Trophoblast cell (in vitro differentiated cells and primary cell): ENCODE results near the gene CC2D1B.

Source experiments
- DNase-seq, 2 donors: peaks; one replicate each; pipeline ENCODE4 v3.0.0-alpha.2; 2016
- H2AFZ ChIP-seq: 2 replicates; pipeline ENCODE4 v1.6.1; 2013; ENCODE audit warnings: low read length, moderate library complexity, mild to moderate bottlenecking; ENCODE audit not compliant: insufficient read depth, poor library complexity
- H2AK5ac ChIP-seq: 2 replicates; pipeline ENCODE4 v1.6.1; 2013; ENCODE audit warnings: mild to moderate bottlenecking, low read length
- H2BK120ac ChIP-seq: 2 replicates; pipeline ENCODE4 v1.6.1; 2013; ENCODE audit warnings: low read length, mild to moderate bottlenecking, moderate library complexity; ENCODE audit not compliant: insufficient read depth, poor library complexity
- H2BK12ac ChIP-seq: 2 replicates; pipeline ENCODE4 v1.6.1; 2013; ENCODE audit warnings: mild to moderate bottlenecking, low read length, moderate library complexity
- H2BK5ac ChIP-seq: 2 replicates; pipeline ENCODE4 v1.6.1; 2013; ENCODE audit warnings: low read length, low read depth, moderate library complexity, mild to moderate bottlenecking; ENCODE audit not compliant: poor library complexity
- H3K14ac ChIP-seq: 2 replicates; pipeline ENCODE4 v1.6.1; 2013; ENCODE audit warnings: mild to moderate bottlenecking, low read length
- H3K18ac ChIP-seq: 2 replicates; pipeline ENCODE4 v1.6.1; 2013; ENCODE audit warnings: mild to moderate bottlenecking, low read length
- H3K23ac ChIP-seq: 2 replicates; pipeline ENCODE4 v1.6.1; 2013; ENCODE audit warnings: low read length
- H3K27ac ChIP-seq: 2 replicates; pipeline ENCODE4 v1.5.1; 2013; ENCODE audit warnings: low read depth, mild to moderate bottlenecking, inconsistent platforms, low read length, moderate library complexity
- H3K27me3 ChIP-seq: 2 replicates; pipeline ENCODE4 v1.6.1; 2013; ENCODE audit warnings: inconsistent platforms, mild to moderate bottlenecking, low read length, moderate library complexity; ENCODE audit not compliant: insufficient read depth
- H3K36me3 ChIP-seq, 2 experiments: 1 replicate in 1 of 2; 2 replicates in 1 of 2; pipeline ENCODE4 v1.6.1; 2013; ENCODE audit warnings: low read length in 2 of 2, mild to moderate bottlenecking in 2 of 2, moderate library complexity in 1 of 2; ENCODE audit not compliant: insufficient read depth in 2 of 2, control insufficient read depth in 1 of 2
- H3K4ac ChIP-seq: 2 replicates; pipeline ENCODE4 v1.6.1; 2013; ENCODE audit warnings: low read depth, mild to moderate bottlenecking, low read length, moderate library complexity
- H3K4me1 ChIP-seq, 2 experiments: 1 replicate in 1 of 2; 2 replicates in 1 of 2; pipeline ENCODE4 v1.6.1; 2013; ENCODE audit warnings: low read length in 2 of 2, mild to moderate bottlenecking in 2 of 2, moderate library complexity in 1 of 2; ENCODE audit not compliant: insufficient read depth in 2 of 2, control insufficient read depth in 1 of 2
- H3K4me2 ChIP-seq: 2 replicates; pipeline ENCODE4 v1.6.1; 2013; ENCODE audit warnings: inconsistent platforms, mild to moderate bottlenecking, low read length, moderate library complexity
- H3K4me3 ChIP-seq: 2 replicates; pipeline ENCODE4 v1.5.1; 2013; ENCODE audit warnings: mild to moderate bottlenecking, low read depth, low read length, inconsistent platforms
- H3K79me1 ChIP-seq: one replicate; pipeline ENCODE4 v1.6.1; 2013; ENCODE audit warnings: low read length
- H3K79me2 ChIP-seq: 2 replicates; pipeline ENCODE4 v1.6.1; 2013; ENCODE audit warnings: low read length, mild to moderate bottlenecking; ENCODE audit not compliant: control insufficient read depth, insufficient read depth, poor library complexity
- H3K9ac ChIP-seq: 2 replicates; pipeline ENCODE4 v1.6.1; 2013; ENCODE audit warnings: mild to moderate bottlenecking, low read length
- H3K9me3 ChIP-seq: 2 replicates; pipeline ENCODE4 v1.6.1; 2013; ENCODE audit warnings: low read depth, mild to moderate bottlenecking, control low read depth, inconsistent platforms, low read length; ENCODE audit not compliant: insufficient read depth
- H4K12ac ChIP-seq: 2 replicates; pipeline ENCODE4 v1.6.1; 2013; ENCODE audit warnings: low read depth, mild to moderate bottlenecking, low read length, moderate library complexity
- H4K8ac ChIP-seq: 2 replicates; pipeline ENCODE4 v1.6.1; 2013; ENCODE audit warnings: low read depth, mild to moderate bottlenecking, low read length, moderate library complexity
- H4K91ac ChIP-seq: one replicate; pipeline ENCODE4 v1.6.1; 2013; ENCODE audit warnings: low read depth, mild to moderate bottlenecking, low read length, moderate library complexity
- WGBS: extraction: QIAGEN DNeasy Blood & Tissue Kit; methylation state at CpG from one replicate; pipeline ENCODE4 v1.1.7; 2013; ENCODE audit warnings: missing lambda C conversion rate; ENCODE audit not compliant: insufficient read length, insufficient coverage; ENCODE audit errors: extremely low coverage; 5-methylcytosine and 5-hydroxymethylcytosine counted together

The CC2D1B gene

GRCh38 chr1:52355436-52355835 lies 10.6 kb downstream of the CC2D1B start:
- WGBS: no CpG with 5 or more reads among the region's 8 CpGs
- H3K23ac ChIP-seq: no peak overlapping the region
- H3K4me2 ChIP-seq: no peak overlapping the region
- H3K4me1 ChIP-seq: peaks cover 0 to 4% of the 10 kb centered on the region in 2 experiments
- no peak overlapping the region for H4K91ac ChIP-seq
- H3K9ac ChIP-seq: no peak overlapping the region
- no peak overlapping the region for H4K12ac ChIP-seq
- no peak overlapping the region for H3K4me3 ChIP-seq
- no peak for DNase-seq
- H3K18ac ChIP-seq: no peak overlapping the region
- H3K4ac ChIP-seq: no peak overlapping the region
- H3K27me3 ChIP-seq: no peaks in the 10 kb centered on the region
- no peaks in the 10 kb centered on the region for H3K9me3 ChIP-seq
- H3K36me3 ChIP-seq: peaks cover 73 to 79% of the 10 kb centered on the region in 2 experiments
- no peak overlapping the region for H2BK5ac ChIP-seq
- H3K14ac ChIP-seq: no peak overlapping the region
- peaks cover 2% of the 10 kb centered on the region for H3K79me2 ChIP-seq
- H3K79me1 ChIP-seq: peaks cover 3% of the 10 kb centered on the region
- no peak overlapping the region for H2AK5ac ChIP-seq
- H2BK120ac ChIP-seq: no peak overlapping the region
- no peak overlapping the region for H3K27ac ChIP-seq
- H4K8ac ChIP-seq: no peak overlapping the region
- H2AFZ ChIP-seq: no peak overlapping the region
- H2BK12ac ChIP-seq: no peak overlapping the region

- no peak overlapping the region for H4K12ac ChIP-seq
- no peak for DNase-seq
- H3K27ac ChIP-seq: no peak overlapping the region
- H3K4me2 ChIP-seq: no peak overlapping the region
- peaks cover 46 to 52% of the 10 kb centered on the region in 2 experiments for H3K36me3 ChIP-seq
- peaks cover 0 to 4% of the 10 kb centered on the region in 2 experiments for H3K4me1 ChIP-seq
- H3K9ac ChIP-seq: no peak overlapping the region
- no peak overlapping the region for H4K8ac ChIP-seq
- H3K4ac ChIP-seq: no peak overlapping the region
- peaks cover 3% of the 10 kb centered on the region for H3K79me1 ChIP-seq
- H2AK5ac ChIP-seq: no peak overlapping the region
- WGBS: no CpG with 5 or more reads among the region's 7 CpGs
- H3K27me3 ChIP-seq: no peaks in the 10 kb centered on the region
- H4K91ac ChIP-seq: no peak overlapping the region
- H3K18ac ChIP-seq: no peak overlapping the region
- H2BK12ac ChIP-seq: no peak overlapping the region
- no peaks in the 10 kb centered on the region for H3K9me3 ChIP-seq
- no peak overlapping the region for H3K4me3 ChIP-seq
- no peak overlapping the region for H3K14ac ChIP-seq
- H2BK120ac ChIP-seq: no peak overlapping the region
- no peak overlapping the region for H3K23ac ChIP-seq
- H2BK5ac ChIP-seq: no peak overlapping the region
- peaks cover 2% of the 10 kb centered on the region for H3K79me2 ChIP-seq
- H2AFZ ChIP-seq: no peak overlapping the region
These were observed 13.3 kb downstream of the CC2D1B start for GRCh38 chr1:52352690-52353089.

GRCh38 chr1:52348704-52349300 lies 17.2 kb downstream of the CC2D1B start:
- peaks cover 2% of the 10 kb centered on the region for H3K79me2 ChIP-seq

GRCh38 chr1:52346653-52347052 lies 19.4 kb downstream of the CC2D1B start:
- Histone ChIP-seq H2BK12ac (no peak overlapping the region), H4K12ac (no peak overlapping the region), H3K4me3 (no peak overlapping the region), H4K8ac (no peak overlapping the region), H3K4ac (no peak overlapping the region), H3K27me3 (no peaks in the 10 kb centered on the region), H3K9ac (no peak overlapping the region), H3K14ac (no peak overlapping the region), H3K23ac (no peak overlapping the region), H3K36me3 (no peaks in the 10 kb centered on the region), H3K9me3 (no peaks in the 10 kb centered on the region), H3K79me2 (peaks cover 2% of the 10 kb centered on the region), H3K18ac (no peak overlapping the region), H2BK5ac (no peak overlapping the region), H3K27ac (no peak overlapping the region), H2AK5ac (no peak overlapping the region), H3K79me1 (peaks cover 3% of the 10 kb centered on the region), H4K91ac (no peak overlapping the region), H2BK120ac (no peak overlapping the region), H3K4me2 (no peak overlapping the region), H2AFZ (no peak overlapping the region), H3K4me1 (peaks cover 0 to 4% of the 10 kb centered on the region in 2 experiments)
- DNase-seq: no peak
- WGBS: no CpG with 5 or more reads among the region's 4 CpGs

More at GRCh38 chr1:52348704-52349300, 17.2 kb downstream of the CC2D1B start:
- Histone ChIP-seq H3K27me3 (no peaks in the 10 kb centered on the region), H3K27ac (no peak overlapping the region), H3K79me1 (peaks cover 3% of the 10 kb centered on the region), H3K4me1 (peaks cover 0 to 4% of the 10 kb centered on the region in 2 experiments), H2BK5ac (no peak overlapping the region), H3K9ac (no peak overlapping the region), H3K36me3 (peaks cover 10 to 13% of the 10 kb centered on the region in 2 experiments), H3K18ac (no peak overlapping the region), H4K91ac (no peak overlapping the region), H2BK12ac (no peak overlapping the region), H2AK5ac (no peak overlapping the region), H2BK120ac (no peak overlapping the region), H3K4me3 (no peak overlapping the region), H4K12ac (no peak overlapping the region), H4K8ac (no peak overlapping the region), H3K23ac (no peak overlapping the region), H2AFZ (no peak overlapping the region), H3K9me3 (no peaks in the 10 kb centered on the region), H3K4ac (no peak overlapping the region), H3K4me2 (no peak overlapping the region), H3K14ac (no peak overlapping the region)
- DNase-seq: peak; percentile 77 to 78
- no CpG with 5 or more reads among the region's 8 CpGs for WGBS
